HG03469 (cell line): ENCODE data around the gene TAF1D.
"Not testable (repeated sequence)": the region's sequence is repeated elsewhere in the genome, so short reads cannot be mapped to it uniquely, and the experiment has no call there.

Experiments used
- ATAC-seq: cut with Tn5 transposase; IDR thresholded peaks from one replicate; pipeline ENCODE4 v1.9.1; 2021; ENCODE audit warnings: mild to moderate bottlenecking, moderate library complexity, moderate number of reproducible peaks; ENCODE audit not compliant: unreplicated experiment

The TAF1D gene, protein sequence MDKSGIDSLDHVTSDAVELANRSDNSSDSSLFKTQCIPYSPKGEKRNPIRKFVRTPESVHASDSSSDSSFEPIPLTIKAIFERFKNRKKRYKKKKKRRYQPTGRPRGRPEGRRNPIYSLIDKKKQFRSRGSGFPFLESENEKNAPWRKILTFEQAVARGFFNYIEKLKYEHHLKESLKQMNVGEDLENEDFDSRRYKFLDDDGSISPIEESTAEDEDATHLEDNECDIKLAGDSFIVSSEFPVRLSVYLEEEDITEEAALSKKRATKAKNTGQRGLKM

GRCh38 chr11:93741094-93741881 is at the start of gene TAF1D, which contains the start of gene C11orf54:
TAF1D (minus strand) TSS chr11:93741495; CDS start chr11:93739304, 2,191 bp downstream.
C11orf54 (plus strand) TSS chr11:93741672; CDS start chr11:93747394, 5,722 bp downstream.
- ATAC-seq: peak; percentile 70

- ATAC-seq: peak; percentile 23
Measured at GRCh38 chr11:93784935-93785360, 43.7 kb upstream of the TAF1D start.

GRCh38 chr11:93784145-93784934 is 43.0 kb upstream of the TAF1D start, which contains the start of gene MED17:
MED17 (plus strand) TSS chr11:93784282; CDS start chr11:93784514, 232 bp downstream.
- peak; percentile 91 for ATAC-seq

DNA sequence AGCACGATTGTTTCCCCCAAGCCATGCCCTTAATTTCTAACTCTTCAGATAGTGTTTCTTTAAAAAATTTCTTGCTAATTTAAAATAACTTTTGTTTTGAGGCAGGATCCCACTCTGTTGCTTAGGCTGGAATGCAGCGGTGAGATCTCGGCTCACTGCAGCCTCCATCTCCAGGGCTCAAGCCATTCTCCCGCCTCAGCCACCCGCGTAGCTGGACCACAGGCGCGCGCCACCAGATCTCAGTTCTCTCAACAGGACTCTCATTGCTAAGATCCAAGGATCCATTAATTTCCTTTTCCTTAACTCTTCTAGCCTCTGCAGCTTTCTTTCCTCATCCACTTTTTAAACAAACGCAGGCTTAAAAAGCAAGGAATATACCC is 42.5 kb upstream of the TAF1D start:
- ATAC-seq: peak; percentile 23

DNA sequence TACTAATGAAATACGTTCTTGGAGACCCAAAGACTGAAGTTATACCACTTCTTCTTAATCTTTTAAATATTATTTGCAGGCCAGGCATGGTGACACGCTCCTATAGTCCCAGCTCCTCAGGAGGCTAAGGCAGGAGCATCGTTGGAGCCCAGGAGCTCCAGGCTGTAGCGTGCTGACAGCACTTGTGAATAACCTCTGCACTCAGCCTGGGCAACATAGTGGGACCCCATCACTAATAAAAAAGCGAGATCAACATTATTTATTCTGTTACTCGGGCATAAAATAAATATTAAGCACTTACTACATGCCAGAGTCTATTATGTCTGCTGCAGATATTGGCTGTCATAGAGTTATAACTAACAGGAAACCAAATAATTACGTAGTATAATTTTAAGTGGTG is 42.1 kb upstream of the TAF1D start:
- no peak for ATAC-seq

DNA sequence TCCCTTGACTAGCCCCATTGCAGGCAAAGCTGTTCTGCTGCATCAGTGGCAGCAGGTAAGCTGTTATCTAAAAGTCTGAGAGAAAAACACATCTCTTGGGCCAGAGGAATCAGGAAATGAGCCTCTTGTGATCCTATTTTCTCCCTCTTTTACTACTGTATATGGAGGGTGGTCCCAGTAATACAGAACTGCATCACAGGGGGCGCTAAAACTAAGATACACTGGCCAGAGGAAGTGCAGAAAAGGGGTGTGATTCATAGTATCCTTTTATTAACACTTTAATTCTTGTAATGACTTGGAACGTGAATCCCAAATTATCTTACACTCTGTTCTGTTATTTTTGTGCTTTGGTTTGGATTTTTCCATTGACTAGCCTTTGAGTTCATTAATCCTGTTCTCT is 34.0 kb upstream of the TAF1D start:
- no peak for ATAC-seq

GRCh38 chr11:93774560-93774959 is 33.3 kb upstream of the TAF1D start:
- ATAC-seq: not testable (repeated sequence)

DNA sequence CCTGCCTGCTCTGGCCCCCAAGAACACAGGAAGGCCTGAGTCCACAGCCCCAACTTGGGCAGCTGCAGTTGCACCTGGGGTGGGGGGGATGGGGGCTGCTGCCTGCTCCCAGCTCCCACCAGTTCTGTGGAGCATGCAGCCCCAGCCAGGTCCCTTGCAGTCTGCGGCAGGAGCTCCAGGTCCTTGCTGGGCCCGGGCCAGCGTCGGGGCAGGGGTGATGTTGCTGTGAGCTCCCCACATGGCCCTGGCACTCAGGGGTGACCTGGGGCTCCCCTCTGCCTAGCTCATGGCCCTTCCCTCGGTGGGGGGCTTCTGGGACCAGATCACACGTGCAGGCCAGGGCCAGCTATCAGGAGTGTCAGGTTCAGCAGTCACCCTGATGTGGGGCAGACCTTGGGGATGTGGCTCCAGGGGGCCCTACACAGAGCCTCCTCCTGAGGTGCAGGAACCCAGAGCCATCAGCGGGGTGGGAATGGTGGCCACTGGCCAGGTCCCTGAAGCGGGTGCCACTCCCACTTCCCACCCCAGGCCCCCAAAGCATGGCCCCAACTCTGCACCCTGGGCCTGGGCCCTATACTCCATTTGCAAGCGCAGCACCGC is 32.4 kb upstream of the TAF1D start:
- no peak for ATAC-seq

DNA sequence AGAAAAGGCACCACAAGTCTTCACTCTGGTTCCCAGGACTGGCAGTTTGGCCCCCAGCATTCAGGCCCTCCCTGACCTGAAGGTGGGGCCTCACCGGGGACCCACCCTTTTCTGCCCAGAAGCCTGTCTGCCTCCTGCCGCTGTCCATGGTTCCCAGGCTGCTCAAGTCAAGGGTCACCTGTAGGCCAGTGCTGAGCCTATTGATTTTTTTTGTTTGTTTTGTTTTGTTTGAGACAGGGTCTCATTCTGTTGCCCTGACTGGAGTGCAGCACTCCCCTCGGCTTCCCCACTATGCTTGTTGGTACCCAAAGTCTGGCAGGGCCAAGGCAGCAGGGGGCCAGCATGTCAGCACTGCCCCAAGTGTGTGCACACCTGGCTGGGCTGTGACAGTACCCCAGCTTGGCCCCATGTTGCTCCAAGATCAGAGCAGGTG is 31.8 kb upstream of the TAF1D start:
- no peak for ATAC-seq

GRCh38 chr11:93772123-93772522 is 30.8 kb upstream of the TAF1D start:
- no peak for ATAC-seq

DNA sequence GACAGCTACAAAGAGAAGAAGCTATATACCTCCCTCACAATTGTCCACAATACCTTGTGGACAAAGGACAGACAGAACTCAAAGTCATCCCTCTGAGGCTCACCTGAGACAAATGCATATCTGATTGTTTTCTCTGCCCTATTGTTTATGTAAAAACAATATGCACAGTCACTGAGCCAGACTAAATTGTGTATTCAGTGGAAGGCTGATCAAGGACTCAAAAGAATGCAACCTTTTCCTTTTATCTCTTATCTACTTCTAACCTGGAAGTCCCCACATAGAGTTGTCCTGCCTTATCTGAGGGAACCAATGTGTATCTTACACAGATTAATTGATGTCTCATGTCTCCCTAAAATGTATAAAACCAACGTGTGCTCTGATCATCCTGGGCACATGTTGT is 28.9 kb upstream of the TAF1D start:
- ATAC-seq: no peak

DNA sequence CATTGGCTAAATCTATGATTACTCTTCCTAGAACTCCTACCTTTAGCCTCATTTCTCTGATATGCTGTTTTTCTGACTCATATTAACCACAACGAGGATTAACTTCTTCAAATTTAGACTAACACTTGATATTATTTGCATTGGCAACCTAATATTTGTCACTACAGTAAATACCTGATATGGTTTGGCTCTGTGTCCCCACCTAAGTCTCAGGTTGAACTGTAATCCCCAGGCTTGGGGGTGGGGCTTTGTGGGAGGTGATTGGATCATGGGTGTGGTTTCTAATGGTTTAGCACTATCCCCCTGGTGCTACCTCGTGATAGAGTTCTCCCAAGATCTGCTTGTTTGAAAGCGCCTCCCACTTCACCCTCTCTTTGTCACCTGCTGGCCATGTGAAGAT is 25.7 kb upstream of the TAF1D start:
- no peak for ATAC-seq

DNA sequence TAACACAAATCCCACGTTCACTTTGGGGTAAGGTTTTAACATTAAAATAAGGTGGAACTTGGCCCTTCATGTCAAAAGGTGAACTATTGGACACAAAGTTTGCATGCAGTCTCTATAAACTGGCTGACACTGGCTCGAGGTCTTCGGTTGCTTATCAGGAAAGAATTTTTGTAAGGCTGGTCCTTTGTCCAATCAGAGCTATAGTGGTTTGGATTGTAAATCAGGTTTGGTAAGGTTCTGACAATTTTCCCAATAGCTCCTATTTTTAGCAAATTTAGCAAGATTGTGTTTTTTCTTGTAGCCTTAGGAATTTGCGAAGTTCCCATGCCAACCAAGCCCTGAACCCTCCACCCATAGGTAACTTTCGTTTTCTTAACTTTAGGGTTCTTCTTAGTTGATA is 25.2 kb upstream of the TAF1D start:
- no peak for ATAC-seq

GRCh38 chr11:93765551-93765950 is 24.3 kb upstream of the TAF1D start:
- no peak for ATAC-seq

- no peak for ATAC-seq
Measured at GRCh38 chr11:93761910-93762309, 20.6 kb upstream of the TAF1D start.

- ATAC-seq: not testable (repeated sequence)
Measured at GRCh38 chr11:93759123-93759522, 17.8 kb upstream of the TAF1D start.

DNA sequence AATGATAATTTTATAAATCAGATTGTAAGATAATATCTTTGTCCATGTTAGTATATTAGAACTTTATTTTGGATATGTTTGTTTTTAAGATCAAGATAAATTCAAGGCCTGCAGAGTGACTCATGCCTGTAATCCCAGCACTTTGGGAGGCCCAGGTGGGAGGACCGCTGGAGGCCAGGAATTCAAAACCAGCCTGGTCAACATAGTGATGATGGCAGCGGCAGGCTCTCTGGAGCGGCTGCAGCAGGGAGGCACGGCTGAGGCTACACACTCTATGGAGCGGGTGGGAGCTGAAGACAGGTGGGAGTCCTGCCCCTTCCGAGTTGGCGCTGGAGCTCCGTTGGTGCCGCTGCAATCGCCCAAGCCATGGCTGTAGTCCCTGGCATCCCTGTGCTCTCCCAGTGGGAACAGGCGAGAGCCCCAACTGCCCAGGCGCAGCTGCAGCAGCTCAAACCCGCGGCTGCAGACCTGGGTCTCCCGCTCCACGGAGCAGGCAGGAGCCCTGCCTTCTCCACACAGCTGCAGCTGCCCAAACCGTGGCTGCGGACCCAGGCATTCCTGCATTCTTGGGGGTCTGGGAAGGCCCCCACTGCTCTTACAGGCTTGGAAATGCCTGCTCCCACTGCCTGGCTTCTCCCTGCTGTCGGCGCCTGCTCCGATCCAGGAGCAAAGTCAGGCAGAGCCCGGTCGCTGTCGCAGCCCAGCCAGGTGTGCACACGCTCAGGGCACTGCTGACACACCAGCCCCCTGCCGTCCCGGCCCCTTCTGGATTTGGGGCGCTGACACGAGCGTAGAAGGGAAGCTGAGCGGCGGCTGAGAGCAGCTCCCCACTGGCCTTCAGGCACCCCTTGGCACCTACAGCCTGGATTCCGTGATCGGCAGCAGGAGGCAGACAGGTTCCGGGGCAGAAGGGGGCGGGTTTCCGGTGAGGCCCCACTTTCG is 16.9 kb upstream of the TAF1D start:
- ATAC-seq: no peak

DNA sequence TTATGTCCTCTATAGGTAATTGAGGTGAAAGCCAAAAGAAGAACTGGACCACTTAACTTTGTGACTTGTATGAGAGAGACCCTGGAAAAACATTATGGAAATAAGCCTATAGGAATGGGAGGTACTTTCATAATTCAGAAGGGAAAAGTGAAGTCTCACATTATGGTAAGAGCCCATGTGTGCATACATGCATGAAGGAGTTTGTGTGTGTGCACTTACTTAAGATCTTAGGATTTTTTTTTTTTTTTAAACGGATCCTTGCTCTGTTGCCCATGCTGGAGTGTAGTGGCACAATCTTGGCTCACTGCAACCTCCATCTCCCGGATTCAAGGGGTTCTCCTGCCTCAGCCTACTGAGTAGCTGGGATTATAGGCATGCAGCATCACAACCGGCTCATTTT is 16.0 kb upstream of the TAF1D start:
- no peak for ATAC-seq

DNA sequence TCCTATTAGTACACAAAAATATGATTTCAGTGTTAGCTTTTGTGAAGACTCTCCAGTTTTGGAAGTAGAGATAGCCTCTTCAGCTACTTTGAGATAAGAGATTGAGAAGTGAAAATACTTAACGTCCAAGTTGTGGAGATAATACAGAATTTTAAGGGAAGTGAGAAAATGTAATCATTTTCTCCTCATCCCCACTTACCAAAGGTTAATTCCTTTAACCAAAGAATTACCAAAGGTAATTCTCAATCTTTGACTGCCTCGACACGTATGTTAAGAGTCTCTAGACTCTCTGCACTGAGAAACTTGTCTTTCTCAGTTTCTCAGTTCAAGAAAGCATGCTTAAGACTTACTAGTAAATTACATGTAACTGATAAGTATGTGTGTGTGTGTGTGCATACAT is 15.5 kb upstream of the TAF1D start:
- ATAC-seq: no peak

- no peak for ATAC-seq
Measured at GRCh38 chr11:93753241-93753640, 11.9 kb upstream of the TAF1D start.
